D341Med (cell line): Measurements from ENCODE around the gene LHX3.
"Not testable (repeated sequence)": the region's sequence is repeated elsewhere in the genome, so short reads cannot be mapped to it uniquely, and the experiment has no call there.

Experiments used
- DNase-seq: peaks from one replicate; pipeline ENCODE4 v3.0.0; 2012; ENCODE audit warnings: low spot score

The LHX3 gene

DNA sequence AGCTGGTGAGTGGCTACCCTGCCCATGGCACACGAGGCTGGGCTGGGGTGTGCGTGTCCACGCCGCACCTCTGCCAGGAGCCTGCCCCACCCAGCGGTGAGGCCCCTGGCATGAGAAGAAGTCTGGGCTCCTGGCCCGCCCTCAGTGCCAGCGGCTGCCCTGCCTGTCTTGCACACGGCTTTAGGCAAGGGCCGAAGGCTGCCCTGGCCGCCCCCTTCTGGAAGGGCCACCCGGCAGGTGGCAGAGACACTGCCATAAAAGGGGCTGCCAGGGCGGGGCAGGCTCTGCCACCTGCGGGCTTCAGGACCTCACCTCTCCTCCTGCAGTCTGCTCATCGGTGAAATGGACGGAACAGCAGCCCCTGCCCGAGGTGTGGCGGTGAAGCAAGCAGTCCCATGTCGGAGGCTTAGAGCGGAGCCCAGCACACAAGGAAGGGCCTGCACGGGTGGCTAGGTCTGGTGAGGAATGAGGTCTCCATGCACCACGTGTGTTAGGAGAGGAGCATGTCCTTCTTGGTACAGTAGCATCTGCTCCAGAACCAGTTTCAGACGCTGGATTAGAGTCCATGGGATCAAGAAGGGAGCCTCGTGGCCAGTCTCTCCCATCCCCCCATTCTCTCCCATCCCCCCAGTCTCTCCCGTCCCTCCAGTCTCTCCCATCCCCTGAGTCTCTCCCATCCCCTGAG lies 51.4 kb downstream of the LHX3 start:
- DNase-seq = no peak

DNA sequence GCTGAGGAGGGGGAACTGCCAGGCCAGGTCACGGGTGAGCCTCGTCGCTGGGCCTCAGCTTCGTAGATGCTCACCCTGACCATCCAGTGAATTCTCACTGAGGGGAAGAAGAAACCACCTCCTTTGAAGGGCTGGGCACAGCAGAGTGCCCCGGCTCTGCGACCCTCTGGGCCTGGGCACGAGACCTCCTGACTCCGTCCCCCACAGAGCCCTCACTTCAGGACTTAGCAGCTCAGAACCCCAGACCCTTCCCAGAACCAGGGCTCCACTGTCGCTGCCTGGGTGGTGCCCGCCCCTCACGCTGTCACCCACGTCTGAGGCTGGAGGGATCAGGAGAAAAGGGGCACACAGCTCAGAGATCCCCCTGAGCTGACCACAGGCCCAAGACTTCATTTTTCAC lies 52.0 kb downstream of the LHX3 start:
- no peak for DNase-seq

DNA sequence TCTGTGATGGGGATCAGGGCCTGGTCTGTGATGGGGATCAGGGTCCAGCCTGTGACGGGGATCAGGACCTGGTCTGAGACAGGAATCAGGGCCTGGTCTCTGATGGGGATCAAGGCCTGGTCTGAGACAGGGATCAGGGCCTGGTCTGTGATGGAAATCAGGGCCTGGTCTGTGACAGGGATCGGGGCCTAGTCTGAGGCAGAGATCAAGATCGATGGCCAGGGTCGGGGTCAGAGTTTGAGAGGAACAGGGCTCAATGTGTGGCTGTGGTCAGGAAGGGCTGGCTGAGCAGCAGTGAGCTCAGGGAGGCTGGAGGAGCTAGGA lies 52.4 kb downstream of the LHX3 start:
- no peak for DNase-seq

DNA sequence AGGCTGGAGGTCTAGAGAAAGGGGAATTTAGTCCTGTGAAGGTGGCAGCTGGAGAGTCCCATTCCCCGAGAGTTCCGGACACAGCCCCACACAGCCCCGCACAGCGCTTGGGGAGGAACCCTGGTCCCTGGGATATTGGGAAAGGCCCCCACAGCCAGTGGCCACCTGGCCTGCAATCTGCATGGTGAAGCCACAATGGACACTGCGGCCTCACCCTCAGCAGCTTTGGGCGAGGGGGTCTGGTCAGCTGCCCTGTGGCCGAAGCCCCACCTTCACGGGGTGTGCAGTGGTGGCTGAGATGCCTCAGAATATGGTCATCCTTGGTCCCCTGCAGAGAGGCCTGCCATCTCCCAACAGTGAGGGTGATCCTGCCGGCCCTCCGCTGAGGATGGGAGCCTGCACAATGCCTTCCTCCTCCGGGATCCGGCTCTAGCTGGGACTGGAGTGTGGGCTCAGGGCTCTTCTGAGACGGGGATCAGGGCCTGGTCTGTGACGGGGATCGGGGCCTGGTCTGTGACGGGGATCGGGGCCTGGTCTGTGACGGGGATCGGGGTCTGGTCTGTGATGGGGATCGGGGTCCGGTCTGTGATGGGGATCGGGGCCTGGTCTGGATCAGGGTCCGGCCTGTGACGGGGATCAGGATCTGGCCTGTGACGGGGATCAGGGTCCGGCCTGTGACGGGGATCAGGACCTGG lies 52.9 kb downstream of the LHX3 start:
- no peak for DNase-seq

DNA sequence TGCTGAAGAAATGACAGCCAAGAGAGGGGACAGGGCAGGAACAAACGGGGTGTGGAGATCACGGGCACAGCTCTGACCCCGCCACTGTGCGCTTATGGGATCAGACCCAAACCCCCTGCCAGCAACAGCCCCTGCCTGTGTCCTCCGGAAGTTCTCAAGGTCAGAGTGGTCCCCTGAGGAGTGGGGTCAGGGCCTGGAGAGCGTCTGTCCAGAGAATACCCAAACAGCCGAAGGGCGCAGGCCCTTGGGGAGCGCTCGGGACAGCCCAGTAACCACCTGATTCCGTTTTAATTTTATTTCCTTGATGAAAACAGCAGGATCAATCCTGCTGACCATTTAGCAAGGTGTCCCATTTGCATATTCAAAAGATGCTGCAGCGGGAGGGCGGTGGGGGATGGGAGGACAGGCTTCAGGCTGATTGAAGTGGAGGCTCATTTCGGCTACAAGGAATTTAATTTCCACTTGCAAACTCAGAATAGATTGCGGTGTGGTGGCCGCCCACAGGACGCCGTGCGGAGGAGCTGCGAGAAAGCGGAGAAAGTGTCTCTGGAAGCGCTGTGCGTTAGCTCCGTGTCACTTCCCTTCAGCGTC lies 53.6 kb downstream of the LHX3 start:
- no peak for DNase-seq

DNA sequence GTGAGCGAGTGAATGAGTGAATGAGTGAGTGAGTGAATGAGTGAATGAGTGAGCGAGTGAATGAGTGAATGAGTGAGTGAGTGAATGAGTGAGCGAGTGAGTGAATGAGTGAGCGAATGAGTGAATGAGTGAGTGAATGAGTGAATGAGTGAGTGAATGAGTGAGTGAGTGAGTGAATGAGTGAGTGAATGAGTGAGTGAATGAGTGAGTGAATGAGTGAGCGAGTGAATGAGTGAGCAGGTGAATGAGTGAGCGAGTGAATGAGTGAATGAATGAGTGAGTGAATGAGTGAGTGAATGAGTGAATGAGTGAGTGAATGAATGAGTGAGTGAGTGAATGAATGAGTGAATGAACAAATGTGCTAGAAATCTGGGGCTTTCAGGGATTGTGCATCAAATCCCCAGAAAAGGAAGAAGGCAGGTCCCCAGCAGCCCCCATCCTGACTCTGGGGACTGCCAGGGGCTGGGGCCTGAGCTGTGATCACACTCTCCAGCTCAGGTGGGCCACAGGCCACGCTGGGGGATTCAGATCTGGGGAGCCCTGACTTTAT lies 54.2 kb downstream of the LHX3 start:
- not testable (repeated sequence) for DNase-seq

DNA sequence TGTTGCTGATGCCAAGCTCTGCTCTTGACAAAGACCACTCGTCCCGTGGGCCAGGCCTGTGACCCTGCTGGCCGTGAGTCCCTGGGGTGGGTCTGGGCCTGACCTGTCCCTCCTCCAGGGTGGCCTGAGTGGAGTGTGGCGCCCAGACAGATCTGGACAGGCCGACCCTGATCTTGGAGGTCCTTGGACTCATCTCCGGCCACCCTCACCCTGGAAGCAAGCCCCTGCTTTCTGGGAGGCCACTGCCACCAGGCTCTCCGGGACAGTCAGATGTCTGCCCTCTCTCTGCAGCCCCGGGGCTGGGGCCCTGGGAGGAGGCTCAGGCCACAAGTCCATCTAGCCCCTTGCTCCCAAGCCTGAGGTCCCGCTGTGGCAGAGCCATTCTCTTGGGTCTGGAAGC lies 55.1 kb downstream of the LHX3 start:
- DNase-seq = no peak

DNA sequence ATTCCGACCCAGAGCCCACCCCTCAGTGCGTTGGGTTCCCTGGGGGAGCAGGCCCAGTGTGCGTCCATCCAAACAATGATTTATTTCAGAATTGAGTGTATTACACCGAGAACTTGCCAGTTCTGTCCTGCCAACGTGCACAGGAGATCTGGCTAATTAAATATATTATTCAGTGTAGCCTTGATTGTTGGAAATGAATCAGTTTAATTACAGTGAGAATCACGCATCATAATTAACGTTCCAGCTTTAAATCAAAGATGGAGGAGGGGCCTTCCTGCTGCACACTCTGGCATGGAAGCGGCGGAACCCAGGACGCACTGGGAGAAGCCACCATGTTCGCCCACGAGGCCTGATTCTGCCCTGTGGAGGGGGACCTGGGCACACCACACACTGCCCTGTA lies 55.6 kb downstream of the LHX3 start:
- DNase-seq = no peak

DNA sequence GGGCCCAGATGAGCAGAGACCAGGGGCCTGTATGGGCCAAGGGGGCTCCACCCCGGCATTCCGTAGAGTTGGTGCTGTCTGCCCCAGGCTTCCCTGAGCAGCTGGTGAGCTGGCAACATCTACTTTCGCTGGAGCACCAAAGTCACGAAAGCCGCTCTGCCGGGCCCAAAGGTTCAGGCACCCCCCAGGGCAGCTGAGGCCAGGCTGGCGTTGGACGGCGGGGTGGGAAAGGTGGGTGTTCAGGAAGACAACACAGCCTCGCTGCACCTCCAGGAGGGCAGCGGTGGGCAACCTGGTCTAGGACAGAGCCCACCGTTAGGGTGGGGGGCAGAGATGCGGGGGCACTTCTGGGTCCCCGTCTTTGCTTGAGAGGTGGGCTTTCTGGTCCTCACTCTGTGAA lies 56.2 kb downstream of the LHX3 start:
- DNase-seq = no peak

DNA sequence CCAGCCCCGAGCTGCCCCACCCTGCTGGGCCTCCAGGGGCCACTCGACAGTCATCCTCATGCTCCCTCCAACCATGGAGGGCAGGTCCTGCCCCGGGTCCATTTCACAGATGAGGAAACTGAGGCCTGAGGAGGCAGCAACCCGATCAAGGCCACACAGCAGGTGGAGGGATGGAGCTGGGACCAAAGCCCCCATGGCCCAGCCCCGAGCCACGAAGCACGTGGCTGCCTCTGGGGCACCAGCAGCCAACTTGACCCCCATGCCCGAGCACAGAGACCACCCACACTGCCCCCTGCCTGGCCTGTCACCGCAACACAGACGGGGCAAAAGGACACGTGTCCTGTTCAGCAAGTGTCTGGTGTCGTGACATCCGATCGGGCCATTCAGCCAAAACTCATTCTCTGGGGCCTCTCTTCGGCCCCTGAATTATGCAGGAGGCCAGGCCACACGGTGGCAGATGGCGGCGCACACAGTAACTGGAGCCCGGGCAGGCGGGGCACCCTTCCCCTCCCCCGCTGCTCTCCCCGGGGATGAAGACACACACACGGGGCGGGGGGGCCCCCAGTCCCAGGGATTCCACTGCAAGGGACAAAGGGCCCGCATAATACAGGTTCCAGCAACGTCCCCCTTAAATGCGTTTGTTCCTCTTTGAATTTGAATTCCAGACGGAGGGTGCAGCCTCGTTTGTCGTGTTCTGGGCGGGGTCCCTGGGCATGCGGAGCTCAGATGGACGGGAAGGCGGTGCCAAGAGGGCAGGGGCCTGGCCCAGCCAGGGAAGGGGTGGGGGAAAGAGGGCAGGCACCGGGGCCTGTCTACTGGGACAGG lies 56.8 kb downstream of the LHX3 start:
- no peak for DNase-seq

DNA sequence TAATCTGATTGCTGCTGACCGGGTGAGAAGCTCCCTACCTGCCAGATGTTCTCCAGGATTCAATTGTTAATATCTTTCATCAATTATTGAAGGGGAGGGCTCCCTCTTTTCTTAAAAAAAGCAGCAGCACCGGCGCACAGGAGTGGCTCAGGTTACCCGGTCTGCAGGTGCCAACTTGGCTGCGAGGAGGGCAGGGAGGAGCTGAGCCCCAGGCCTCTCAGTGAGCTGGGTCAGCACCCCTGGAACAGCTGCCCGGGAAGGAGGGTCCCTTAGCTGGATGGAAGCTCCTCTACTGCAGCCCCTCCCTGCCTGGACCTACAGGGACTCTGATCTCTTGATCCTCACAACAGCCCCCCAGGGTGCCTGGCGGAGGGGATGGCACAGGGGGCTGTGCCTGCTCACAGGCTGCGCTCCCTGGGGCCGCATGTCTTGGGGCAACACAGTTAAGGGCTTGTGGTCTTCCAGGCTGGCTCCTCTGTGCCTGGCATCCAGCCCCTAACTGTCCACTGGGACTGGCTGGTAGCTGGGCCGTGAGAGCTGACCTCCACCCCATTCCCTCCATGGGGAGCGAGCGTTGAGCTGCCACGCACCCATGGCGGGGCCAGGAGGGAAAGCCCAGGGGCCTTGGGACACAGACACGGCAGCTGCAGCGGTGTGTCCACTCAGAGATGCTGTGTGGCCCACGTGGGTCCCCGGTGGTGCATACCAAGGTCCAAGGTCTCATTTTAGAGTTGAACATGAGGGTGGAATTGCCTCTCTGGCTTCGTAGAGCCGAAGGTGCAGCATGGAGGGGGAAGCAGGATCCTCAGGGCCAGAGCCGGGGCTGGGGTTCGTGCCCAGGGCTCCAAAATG lies 57.7 kb downstream of the LHX3 start:
- no peak for DNase-seq
